GM18861 (cell line): Measurements from ENCODE around the gene PLIN4.

Experiments used
- ATAC-seq: cut with Tn5 transposase; IDR thresholded peaks from one replicate; pipeline ENCODE4 v1.9.1; 2021; ENCODE audit not compliant: unreplicated experiment

Gene PLIN4

GRCh38 chr19:4456843-4457653, 61.2 kb downstream of the PLIN4 start:
- ATAC-seq = no peak

GRCh38 chr19:4456476-4456842, 61.8 kb downstream of the PLIN4 start:
- ATAC-seq = no peak

- no peak for ATAC-seq
Observed at GRCh38 chr19:4455719-4456475, 62.4 kb downstream of the PLIN4 start.

DNA sequence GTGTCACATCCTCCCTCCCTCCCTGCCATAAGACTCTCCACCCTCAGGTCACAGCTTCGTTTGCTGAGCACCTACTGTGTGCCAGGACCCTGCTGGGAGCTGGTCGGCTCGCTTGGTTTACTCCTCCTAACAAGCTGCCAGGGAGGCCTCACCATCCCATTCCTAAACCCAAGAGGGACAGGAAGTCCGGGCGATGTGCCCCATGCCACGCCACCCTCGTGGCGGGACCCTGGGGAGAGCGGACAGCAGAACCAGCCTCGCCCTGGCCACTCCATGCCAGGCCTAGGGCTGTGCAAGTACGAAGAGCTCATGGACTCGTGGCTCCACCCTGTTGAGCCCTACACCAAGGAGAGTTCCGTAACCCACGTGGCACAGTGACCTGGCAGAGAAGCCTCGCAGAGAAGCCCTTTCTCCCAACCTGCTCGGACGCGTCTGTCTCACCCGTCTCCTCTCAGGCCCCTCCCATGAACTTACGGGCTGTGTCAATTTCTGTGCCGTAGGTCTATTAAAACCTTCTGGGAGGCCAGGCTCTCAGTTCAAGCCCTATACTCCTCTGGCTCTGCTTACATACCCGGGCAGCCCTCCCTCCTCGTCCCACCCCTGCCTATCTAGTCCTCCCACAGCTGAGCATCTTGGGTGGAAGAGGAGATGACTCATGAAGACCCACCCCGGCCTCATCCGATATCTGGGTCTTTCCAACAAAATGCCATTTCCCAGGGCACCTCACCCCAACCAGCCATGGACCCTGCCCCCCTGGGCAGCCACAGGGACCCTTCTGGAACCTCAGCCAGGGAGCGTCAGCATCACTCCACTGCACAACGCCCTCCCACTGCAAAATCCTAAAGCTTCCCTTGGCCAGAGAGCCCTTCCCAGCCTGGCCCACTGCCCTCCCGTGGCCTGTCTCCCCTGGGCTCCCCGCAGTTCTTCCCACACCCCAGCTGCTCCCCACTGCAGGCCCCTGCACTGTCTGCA, 63.3 kb downstream of the PLIN4 start:
- no peak for ATAC-seq

GRCh38 chr19:4453232-4454179, 64.8 kb downstream of the PLIN4 start:
- ATAC-seq = no peak

GRCh38 chr19:4452230-4452990, 65.9 kb downstream of the PLIN4 start:
- ATAC-seq = no peak
